Fibroblast of gingiva (primary cell): ENCODE data around the gene ARHGAP11B.
A peak's percentile ranks its signal among the peaks of the same experiment; 100 is the strongest.
"Not testable (repeated sequence)": the region's sequence is repeated elsewhere in the genome, so short reads cannot be mapped to it uniquely, and the experiment has no call there.

Experiments
- DNase-seq: peaks from one replicate; pipeline ENCODE4 v3.0.0-alpha.2; 2011; ENCODE audit warnings: low read depth

The ARHGAP11B gene

GRCh38 chr15:30625436-30626193 is at the start of gene ARHGAP11B:
Gene ARHGAP11B (plus strand): TSS chr15:30626128.
- DNase-seq = peak; percentile 98

GRCh38 chr15:30579394-30579970 is 46.4 kb upstream of the ARHGAP11B start:
- DNase-seq = not testable (repeated sequence)

- not testable (repeated sequence) for DNase-seq
Measured at GRCh38 chr15:30580716-30581115, 45.2 kb upstream of the ARHGAP11B start.

GRCh38 chr15:30598953-30599352 is 27.0 kb upstream of the ARHGAP11B start:
- not testable (repeated sequence) for DNase-seq

- not testable (repeated sequence) for DNase-seq
Measured at GRCh38 chr15:30603796-30604195, 22.1 kb upstream of the ARHGAP11B start, which contains the start of gene GOLGA8H. Gene GOLGA8H (plus strand): TSS chr15:30604028. CDS start chr15:30604126, 98 bp downstream.

GRCh38 chr15:30612271-30612670 is 13.7 kb upstream of the ARHGAP11B start:
- DNase-seq = not testable (repeated sequence)

- DNase-seq = peak; percentile 3
Measured at GRCh38 chr15:30621342-30621741, 4.6 kb upstream of the ARHGAP11B start.

GRCh38 chr15:30626194-30626565 is 252 bp downstream of the ARHGAP11B start:
- not testable (repeated sequence) for DNase-seq

- not testable (repeated sequence) for DNase-seq
Measured at GRCh38 chr15:30626632-30627031, 704 bp downstream of the ARHGAP11B start.

- DNase-seq = peak; percentile 80
Measured at GRCh38 chr15:30650012-30650929, 24.3 kb downstream of the ARHGAP11B start.

GRCh38 chr15:30661154-30661553 is 35.2 kb downstream of the ARHGAP11B start:
- DNase-seq = not testable (repeated sequence)

GRCh38 chr15:30669621-30670020 is 43.7 kb downstream of the ARHGAP11B start:
- not testable (repeated sequence) for DNase-seq

- no peak for DNase-seq
Measured at GRCh38 chr15:30670056-30670455, 44.1 kb downstream of the ARHGAP11B start.

- DNase-seq = no peak
Measured at GRCh38 chr15:30671309-30671708, 45.4 kb downstream of the ARHGAP11B start.

GRCh38 chr15:30675126-30675525 is 49.2 kb downstream of the ARHGAP11B start:
- DNase-seq = peak; percentile 62

- peak; percentile 24 for DNase-seq
Measured at GRCh38 chr15:30675891-30676290, 50.0 kb downstream of the ARHGAP11B start.

GRCh38 chr15:30680997-30681396 is 55.1 kb downstream of the ARHGAP11B start:
- peak; percentile 21 for DNase-seq

GRCh38 chr15:30685709-30686285 is 59.9 kb downstream of the ARHGAP11B start:
- not testable (repeated sequence) for DNase-seq

- not testable (repeated sequence) for DNase-seq
Measured at GRCh38 chr15:30686651-30687050, 60.7 kb downstream of the ARHGAP11B start.
